ENCODE measurements around the gene GTPBP3.

GTPBP3 gene

DNA sequence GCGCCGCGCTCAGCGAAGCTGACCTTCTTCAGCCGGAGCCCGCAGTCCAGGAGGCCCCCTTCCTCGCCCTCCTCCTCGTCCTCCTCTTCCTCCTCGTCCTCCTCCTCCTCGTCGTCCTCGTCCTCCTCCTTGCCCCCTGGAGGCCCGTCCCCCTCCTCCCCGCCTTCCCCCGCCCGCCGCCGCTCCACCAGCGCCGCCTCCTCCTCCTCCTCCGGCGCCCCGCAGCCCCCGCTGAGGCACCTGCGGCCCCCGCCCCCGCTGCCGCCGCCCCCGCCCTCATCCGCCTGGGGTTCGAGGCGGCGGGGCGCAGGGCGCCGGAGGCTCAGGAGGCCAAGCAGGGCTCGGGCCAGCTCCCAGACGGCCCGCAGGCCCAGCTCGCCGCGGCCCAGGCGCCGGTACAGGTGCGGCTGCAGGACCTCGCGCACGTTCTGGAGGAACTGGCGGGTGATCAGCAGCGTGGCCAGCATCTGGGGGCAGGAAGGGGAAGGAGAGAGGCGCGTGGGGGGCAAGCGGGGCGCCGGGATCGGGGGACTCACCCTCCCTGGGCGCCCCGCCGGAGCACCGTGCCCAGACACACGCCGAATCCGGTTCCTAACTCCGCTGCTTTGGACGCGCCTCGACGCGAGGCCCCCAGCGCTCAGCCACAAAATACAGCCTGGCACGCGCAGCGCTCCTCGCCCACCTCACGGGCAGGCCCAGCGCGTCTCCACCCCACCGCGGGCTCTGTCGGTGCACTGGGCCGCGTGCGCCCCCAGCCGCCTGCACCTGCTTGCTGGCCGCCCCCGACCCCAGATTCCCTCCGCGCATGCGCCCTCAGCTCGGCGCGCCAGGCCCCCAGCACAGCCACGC lies 8.6 kb upstream of the GTPBP3 start:
- peak; percentile 57 for DNase-seq (ENCODE audit: low read depth)

DNA sequence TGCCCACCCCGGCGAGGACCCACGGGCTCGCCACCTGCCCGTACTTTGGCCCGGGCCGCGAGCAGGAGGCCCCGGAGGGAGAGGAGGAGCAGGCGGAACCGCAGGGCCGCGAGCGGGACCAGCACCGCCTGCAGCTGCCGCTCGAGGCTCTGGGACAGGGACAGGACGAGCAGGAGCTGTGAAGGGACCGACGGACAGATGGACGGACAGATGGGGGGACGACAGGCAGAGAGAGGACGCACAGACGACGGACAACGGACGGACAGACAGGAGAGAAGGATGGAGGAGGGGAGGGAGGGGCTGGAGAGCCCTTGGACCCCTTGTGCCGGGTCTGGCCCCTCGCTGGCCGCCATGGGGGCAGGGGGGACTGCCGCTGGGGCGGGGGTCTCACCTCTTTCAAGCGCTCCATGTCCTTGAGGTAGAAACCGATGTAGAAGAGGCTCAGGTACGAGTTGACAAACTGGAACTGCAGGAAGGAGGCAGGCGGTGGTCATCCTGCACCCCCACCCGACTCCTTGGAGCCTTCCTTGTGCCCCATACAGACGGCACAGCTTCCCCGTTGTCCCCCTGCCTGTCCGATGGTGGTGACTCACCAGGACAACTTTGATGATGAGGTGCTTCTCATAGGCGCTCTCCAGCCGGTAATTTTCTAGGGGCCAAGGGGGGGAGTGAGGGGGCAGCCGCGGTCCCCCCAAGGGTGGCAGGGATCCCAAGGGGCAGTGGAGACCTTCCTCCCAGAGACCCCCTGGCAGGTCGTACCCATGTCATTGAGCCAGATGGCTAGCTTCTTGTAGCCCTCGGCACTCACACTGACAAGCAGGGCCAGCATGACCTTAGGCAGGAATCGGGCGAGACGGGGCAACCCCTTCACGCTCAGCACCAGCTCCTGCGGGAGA lies 7.7 kb upstream of the GTPBP3 start:
- DNase-seq (ENCODE audit: low read depth): no peak

DNA sequence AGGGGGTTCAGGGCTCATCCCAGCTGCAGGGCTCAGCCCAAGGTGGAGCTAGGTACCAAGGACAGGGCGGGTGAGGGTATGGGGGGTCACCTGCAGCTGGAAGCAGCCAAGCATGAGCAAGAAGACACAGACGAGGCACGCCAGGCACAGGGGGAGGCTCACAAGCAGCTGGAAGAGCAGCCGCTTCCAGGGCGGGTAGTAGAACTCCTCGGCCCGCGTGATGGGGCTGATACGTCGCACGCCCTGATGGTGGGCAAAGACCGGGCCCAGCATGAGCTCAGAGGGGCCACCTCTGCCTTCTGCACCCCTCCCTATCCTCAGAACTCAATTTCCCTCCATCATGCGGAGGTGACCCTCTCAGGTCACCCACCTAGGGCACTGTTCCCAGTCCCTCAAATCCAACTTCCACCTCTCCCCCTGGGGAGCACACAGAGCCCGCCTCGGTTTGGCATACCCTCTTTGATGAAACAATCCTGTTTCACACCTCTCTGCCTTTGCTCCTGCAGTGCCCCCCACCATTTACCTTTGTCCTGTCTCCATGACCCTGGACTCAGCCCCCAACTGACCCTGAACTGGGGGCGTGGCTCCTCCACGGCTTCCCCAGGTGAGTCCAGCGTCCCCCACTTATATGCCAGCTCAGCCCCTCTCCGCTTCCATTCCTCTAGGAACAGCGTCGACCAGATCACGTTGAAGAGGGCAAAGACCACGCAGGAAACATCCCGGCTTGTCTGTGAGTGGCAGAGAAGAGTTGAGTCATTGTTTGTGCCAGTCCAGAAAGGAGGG lies 6.9 kb upstream of the GTPBP3 start:
- no peak for DNase-seq (ENCODE audit: low read depth)

DNA sequence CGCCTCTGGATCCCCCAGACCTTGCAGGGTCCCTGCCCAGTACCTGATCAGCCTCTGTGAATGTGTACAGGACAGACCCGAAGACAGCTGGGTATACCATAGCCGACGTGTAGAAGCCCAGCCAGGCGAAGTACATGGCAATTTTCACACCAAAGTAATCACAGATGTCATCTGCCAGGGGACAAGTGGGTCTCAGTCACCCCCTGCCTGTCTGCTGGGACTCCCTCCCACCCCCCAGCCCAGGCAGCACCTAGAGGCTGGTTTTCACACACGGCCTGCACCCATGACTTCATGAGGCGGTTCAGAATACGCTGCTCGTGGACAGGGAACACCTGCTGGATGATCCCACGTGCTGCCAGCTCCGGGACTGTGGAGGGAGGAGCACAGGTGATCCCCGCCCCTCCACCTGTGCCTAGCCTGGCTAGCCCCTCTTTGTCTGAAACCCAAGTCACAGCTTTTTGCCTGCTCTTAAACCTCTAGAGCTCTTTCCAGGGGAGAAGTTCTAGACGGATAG lies 6.3 kb upstream of the GTPBP3 start:
- no peak for DNase-seq (ENCODE audit: low read depth)

DNA sequence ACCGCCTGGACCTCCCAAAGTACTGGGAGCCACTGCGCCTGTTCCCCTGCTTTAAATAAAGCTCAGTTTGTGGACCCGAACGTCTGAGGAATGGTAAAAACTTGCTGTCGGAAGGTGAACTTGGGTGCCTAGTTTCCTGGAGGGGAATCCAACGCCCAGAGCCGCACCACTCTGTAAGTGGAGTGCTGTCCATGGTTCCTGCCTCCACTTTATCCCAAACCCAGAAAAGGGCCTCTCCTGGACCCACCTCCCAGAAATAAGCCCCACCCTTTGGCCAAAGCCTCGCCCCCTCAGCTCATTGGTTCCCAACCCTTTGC lies 5.0 kb upstream of the GTPBP3 start:
- DNase-seq (ENCODE audit: low read depth): no peak

DNA sequence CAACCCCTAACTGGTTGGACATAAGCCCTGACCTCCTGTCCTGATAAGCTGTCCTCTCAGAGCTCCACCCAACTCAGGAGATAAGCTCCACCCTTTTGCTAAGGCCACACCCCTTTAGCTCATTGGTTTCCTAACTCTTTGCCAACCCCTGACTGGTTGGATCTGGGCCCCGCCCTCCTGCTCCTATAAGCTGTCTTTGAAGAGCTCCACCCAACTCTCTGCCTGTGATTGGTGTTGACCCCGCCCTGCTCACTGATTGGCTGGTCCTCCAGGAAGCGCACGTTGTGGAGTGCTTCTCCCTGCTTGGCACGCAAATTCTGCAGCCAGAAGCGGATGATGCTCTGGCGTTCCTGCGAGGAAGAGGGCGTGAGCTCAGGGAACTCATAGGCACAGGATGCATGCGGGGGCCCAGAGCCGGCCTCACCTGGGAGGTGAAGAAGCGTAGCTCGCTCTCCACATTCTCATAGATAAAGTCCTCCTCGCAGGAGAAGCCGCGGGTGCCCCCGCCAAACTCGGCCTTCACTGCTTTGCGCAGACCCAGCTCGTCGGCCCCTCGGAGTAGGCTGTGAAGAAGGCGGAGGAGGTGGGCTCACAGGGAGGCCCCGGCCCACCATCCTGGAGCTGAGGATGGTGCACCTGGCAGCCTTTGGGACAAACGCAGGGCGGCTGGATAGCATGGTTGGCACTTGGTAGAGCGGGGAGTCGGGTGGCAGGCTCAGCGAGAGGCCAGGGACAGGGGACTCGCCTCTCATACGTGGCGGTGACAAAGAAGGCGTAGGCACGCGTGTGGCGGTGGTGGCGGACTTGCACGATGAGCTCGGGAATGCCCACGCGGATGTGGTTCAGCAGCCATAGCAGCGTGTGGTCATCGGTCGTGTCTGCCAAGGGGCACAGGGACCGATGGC lies 4.4 kb upstream of the GTPBP3 start:
- DNase-seq (ENCODE audit: low read depth): no peak

DNA sequence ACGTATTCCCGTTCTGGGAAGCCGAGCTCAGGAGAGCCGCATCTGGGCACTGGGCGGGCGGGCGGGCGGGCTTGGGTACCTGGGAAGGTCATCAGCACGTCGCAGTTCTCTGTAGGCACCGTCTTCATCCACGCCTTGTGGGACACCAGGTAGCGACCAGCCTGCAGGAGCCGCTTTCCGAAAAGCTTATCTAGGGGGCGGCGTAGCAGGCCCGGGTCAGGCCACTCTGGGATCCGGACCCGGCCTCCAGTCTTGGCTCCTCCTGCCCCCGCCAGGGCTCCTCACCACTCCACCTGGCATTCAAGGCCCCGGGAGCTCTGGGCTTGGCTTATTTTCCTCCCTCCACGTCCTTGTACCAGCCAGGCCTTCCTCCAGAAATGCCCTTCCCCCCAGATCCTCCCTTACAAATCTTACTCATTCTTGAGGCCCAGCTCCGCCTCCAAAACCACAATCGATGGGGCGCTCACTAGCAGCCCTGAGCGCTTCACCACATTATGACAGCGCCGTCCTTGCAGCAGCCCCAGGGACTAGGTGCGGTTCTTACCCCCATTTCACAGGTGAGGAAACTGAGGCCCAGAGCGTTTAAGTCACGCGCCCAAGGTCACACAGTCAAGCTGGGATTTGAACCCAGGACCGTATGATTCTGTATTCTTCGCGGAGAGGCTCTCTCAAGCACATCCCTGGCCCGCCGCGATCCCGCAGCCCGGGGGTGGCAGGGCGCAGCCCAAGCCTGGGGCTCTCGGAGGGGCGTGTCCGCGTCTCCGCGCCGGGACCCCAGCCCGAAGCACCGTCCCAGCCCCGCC lies 3.5 kb upstream of the GTPBP3 start:
- DNase-seq (ENCODE audit: low read depth): peak; percentile 74

DNA sequence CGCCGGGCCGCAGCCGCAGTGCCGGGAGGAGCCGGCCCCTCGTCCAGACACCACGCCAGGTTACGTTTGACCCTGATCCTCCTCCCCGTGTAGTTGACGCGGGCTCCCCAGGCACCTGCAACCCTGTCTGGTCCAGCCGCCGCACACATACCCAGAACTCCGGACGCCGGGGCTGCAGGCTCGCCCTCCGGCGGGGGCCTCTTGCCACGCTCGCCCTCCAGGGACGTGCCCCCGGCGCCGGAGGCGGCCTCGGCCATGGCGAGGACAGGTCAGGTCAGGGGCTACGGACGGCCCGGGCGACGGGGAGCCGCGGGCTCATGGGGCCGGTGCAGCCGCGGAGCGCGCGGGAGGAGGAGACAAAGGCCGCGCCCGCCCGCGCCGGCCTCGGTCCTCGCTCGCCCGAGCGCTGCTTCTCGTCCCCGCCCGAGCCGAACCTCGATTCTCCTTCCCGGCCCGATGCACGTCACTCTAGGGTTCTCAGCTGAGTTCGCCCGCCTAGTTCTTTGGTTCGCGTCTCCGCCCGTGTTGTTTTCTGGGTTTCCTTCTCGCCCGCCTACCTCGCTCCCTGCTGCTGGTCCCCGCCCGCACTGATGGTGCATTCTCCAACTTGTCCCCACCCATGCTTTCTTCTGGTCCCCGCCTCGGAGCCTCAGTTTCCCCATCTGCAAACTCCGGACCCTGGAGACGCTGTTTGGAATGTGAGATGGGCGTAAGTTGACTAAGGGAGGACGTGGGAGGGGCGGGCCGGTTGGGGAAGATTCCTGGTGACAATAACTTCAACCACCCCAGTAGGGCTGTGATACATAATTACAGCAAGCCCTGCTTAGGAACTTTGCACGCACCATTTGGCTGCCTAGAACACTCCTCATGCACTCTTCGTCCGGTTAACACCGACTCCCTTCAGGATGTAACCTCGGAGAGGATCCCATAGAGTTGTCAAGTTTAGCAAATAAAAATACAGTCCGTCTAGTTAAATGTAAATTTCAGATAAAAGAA lies 2.6 kb upstream of the GTPBP3 start, which contains the start of gene ANO8:
ANO8 (minus strand) TSS at position 442 of the 996 bp plus-strand sequence; CDS start at position 257, 185 bp downstream.
- DNase-seq (ENCODE audit: low read depth): peak; percentile 92

DNA sequence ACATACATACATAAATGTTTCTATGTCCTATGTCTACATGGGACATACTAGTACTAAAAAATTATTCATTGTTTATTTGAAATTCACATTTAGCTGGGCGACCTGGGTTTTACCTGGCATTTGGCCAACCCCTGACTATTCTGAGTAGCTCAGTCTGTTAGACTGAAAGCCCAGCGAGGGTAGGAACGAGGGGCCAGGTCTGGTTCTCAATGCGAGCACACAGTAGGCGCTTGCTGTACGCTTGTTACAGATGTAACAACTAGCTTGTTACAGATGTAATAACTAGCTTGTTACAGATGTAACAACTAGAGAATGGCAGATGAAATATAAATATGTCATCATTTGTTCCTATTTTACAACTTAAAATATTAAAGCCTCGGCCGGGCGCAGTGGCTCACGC lies 1.8 kb upstream of the GTPBP3 start:
- DNase-seq (ENCODE audit: low read depth): no peak

DNA sequence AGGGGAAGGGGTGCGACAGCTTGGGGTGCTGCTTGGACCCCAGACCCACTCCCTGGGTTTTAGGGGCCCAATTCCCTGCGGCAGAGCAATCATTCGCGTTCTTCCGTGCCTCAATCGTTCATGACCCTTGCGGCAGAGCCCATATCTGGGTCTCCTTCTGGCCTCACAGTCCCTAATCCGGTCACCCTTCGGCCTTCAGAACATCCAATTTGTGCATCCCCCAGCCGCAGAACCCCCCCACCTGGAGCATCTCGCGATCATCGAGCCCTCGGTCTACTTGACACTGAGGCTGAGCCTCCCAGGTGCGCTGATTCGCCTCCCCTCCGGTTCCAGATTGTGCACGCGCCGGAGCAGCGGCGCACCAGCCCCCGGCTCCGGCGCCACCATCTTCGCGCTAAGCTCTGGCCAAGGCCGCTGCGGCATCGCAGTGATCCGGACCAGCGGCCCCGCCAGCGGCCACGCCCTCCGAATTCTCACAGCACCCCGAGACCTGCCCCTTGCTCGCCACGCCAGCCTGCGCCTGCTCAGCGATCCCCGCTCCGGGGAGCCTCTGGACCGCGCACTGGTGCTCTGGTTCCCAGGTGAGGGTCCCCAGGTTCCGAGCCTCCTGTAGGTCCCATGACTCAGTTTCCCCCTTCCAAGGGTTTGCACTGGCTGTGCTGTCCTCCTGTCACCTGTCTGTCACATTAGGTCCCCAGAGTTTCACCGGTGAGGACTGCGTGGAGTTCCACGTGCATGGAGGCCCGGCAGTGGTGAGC lies 501 bp downstream of the GTPBP3 start:
- DNase-seq (ENCODE audit: low read depth): no peak

DNA sequence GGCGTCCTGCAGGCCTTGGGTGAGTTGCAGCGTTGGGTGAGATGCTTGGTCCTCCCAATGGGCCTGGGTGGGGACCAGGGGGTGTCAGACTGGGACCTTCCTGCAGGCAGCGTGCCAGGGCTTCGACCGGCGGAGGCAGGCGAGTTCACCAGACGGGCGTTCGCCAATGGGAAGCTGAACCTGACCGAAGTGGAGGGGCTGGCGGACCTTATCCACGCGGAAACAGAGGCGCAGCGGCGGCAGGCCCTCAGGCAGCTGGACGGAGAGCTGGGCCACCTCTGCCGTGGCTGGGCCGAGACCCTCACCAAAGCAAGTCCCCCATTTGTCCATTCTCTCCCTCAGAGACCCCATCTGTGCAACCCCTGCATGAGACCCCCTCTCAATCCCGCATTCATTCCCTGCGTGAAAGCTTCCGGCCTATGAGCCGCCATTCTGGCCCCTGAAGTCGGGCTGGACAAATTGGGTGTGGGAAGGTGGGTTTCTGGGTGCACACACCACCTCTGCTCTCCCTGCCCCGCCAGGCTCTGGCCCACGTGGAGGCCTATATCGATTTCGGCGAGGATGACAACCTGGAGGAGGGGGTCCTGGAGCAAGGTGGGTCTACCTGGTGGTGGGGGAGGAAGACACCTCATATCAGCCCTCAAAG lies 1.2 kb downstream of the GTPBP3 start:
- no peak for DNase-seq (ENCODE audit: low read depth)

DNA sequence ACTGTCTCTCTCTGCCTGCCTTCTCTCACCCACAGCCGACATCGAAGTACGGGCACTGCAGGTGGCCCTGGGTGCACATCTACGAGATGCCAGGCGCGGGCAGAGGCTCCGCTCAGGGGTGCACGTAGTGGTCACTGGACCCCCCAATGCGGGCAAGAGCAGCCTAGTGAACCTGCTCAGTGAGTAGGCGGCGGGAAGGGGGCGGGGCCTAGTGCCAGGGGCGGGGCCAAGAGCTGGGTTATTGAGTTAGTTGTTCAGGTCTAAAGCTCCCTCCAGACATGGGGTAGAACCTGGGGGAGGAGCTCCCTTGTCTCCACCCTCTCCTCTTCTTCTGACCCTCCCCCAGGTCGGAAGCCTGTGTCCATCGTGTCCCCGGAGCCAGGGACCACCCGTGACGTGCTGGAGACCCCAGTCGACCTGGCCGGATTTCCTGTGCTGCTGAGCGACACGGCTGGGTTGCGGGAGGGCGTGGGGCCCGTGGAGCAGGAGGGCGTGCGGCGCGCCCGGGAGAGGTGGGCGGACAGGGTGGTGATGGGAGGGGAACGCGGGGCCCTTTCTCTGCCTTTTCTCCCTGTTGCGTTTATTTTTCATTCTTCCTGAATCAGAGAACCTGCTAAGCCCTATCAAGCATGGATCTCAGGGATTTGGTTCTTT lies 1.9 kb downstream of the GTPBP3 start:
- DNase-seq (ENCODE audit: low read depth): no peak

DNA sequence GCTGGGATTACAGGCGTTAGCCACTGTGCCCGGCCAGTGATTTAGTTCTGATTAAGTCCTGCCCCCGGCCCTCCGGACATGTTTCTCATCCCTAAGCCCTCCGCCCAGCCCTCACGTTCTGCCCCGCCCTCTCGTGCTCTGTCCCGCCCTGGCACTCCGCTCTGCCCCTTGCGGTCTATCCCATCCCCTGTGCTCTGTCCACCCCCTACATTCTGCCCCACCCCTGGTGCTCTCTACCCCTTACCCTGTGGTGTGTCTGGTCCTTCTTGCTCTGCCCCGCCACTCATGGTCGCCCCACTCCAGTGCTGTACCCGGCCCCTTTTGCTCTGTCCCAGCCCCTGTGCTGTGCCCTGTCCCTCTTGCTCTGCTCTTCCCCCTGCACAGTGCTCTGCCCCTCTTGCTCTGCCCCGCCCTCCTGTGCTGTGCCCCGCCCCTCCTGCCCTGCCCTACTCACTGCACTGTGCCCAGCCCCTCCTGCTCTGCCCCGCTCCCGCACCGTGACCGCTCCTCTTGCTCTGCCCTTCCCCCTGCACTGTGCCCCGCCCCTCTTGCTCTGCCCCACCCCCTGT lies 3.0 kb downstream of the GTPBP3 start:
- DNase-seq (ENCODE audit: low read depth): no peak

DNA sequence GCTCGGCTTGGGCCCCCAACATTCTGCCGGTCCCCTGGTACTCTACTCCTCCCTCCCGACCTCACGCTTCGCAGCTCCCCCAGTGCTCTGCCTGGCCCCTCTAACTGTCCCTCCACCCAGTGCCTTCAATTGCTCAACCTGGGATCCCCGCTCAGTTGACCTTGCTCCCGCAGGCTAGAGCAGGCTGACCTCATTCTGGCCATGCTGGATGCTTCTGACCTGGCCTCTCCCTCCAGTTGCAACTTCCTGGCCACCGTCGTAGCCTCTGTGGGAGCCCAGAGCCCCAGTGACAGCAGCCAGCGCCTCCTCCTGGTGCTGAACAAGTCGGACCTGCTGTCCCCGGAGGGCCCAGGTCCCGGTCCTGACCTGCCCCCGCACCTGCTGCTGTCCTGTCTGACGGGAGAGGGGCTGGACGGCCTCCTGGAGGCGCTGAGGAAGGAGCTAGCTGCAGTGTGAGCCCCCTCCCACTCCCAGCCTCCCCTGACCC lies 3.6 kb downstream of the GTPBP3 start:
- no peak for DNase-seq (ENCODE audit: low read depth)

DNA sequence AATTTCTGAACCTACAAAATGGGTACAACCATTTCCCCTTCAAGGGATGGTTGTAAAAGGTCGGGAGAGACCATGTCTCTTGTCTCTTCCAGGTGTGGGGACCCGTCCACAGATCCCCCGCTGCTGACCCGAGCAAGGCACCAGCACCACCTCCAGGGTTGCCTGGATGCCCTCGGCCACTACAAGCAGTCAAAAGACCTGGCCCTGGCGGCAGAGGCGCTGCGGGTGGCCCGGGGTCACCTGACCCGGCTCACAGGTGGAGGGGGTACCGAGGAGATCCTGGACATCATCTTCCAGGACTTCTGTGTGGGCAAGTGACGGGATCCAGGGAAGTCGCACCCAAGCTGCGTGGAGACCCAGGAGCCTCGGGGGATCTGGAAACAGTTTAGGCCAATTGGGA lies 4.0 kb downstream of the GTPBP3 start:
- no peak for DNase-seq (ENCODE audit: low read depth)

DNA sequence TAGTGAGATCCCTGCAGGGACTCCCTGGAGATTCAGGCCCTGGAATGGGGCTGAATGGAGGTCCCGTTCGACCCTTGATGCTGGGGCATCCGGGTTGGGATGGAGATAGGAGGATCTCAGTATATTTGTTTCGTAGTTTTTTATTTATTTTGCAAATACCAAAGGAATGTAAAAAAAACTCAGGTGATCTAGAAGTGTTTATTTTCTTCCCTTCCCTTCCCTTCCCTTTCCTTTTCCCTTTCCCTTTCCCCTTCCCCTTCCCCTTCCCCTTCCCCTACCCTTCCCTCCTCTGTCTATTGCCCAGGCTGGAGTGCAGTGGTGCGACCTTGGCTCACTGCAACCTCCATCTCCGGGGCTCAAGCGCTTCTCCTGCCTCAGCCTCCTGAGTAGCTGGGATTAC lies 4.5 kb downstream of the GTPBP3 start:
- no peak for DNase-seq (ENCODE audit: low read depth)

Measured in stimulated activated CD4-positive, alpha-beta T cell treated with anti-CD3 and anti-CD28 coated beads, Interleukin-2, amount 100 ng/mL, for 4 hours (primary cell).